ENCODE results near the gene ZFP62. TPM values are rescaled to one million over a fixed set of nuclear protein-coding genes. Genes with fewer than 3 reads are reported as not detected.

ZFP62 gene
- total and polyA plus RNA-seq, 2 donors, result 41.1 to 48.6 TPM

Other genes starting within 250 kb of the ZFP62 start
- 1.0 TPM for gene FLT4, start 211.7 kb downstream of the ZFP62 start, total RNA-seq
- gene FLT4, start 211.7 kb downstream of the ZFP62 start, polyA plus RNA-seq, result 3.4 TPM
- gene OR2Y1, start 121.2 kb downstream of the ZFP62 start, total RNA-seq, result not detected
- not detected for gene OR2Y1, start 121.2 kb downstream of the ZFP62 start, polyA plus RNA-seq
- 53.4 TPM for gene MGAT1, start 58.5 kb downstream of the ZFP62 start, total RNA-seq
- gene MGAT1, start 58.5 kb downstream of the ZFP62 start, polyA plus RNA-seq, result 129 TPM
- gene BTNL8, start 37.9 kb upstream of the ZFP62 start, total RNA-seq, result 0.24 TPM
- gene BTNL8, start 37.9 kb upstream of the ZFP62 start, polyA plus RNA-seq, result 0.46 TPM
- gene BTNL3, start 127.6 kb upstream of the ZFP62 start, total RNA-seq, result not detected
- 0.14 TPM for gene BTNL3, start 127.6 kb upstream of the ZFP62 start, polyA plus RNA-seq
- 6.3 TPM for gene BTNL9, start 179.0 kb upstream of the ZFP62 start, total RNA-seq
- gene BTNL9, start 179.0 kb upstream of the ZFP62 start, polyA plus RNA-seq, result 45.2 TPM

Data from thymus (tissue), 2 donors.